Measurements from ENCODE around the gene FGFR3. TPM values are rescaled to one million over a fixed set of nuclear protein-coding genes. Genes with fewer than 3 reads are reported as not detected.

FGFR3 gene
- total RNA-seq (2022; extraction: Qiagen RNA extraction; ENCODE audit: low read depth), result 1.2 to 3.1 TPM (median 2.8 TPM) in 5 replicates

GRCh38 chr4:1792832-1793495 is at the start of gene FGFR3:
Gene FGFR3, plus strand, starts transcription at chr4:1793293. Its CDS starts 642 bp downstream, at chr4:1793935.

GRCh38 chr4:1856071-1856942 is 63.2 kb downstream of the FGFR3 start, which contains the start of gene LETM1:
Gene LETM1, minus strand, starts transcription at chr4:1856156. Its CDS starts 206 bp downstream, at chr4:1855950.

Other genes starting within 250 kb of the FGFR3 start
- gene FAM53A, start 109.0 kb upstream of the FGFR3 start, total RNA-seq (2022; extraction: Qiagen RNA extraction; ENCODE audit: low read depth), result 0.87 to 1.5 TPM (median 1.1 TPM) in 5 replicates
- 68.5 to 72.2 TPM (median 71.6 TPM) in 5 replicates for gene SLBP, start 81.0 kb upstream of the FGFR3 start, total RNA-seq (2022; extraction: Qiagen RNA extraction; ENCODE audit: low read depth)
- gene TMEM129, start 72.0 kb upstream of the FGFR3 start, total RNA-seq (2022; extraction: Qiagen RNA extraction; ENCODE audit: low read depth), result 16.8 to 26.5 TPM (median 23.4 TPM) in 5 replicates
- 76.1 to 94.4 TPM (median 88.2 TPM) in 5 replicates for gene TACC3, start 71.8 kb upstream of the FGFR3 start, total RNA-seq (2022; extraction: Qiagen RNA extraction; ENCODE audit: low read depth)
- 25.0 to 31.7 TPM (median 28.9 TPM) in 5 replicates for gene LETM1, start 62.9 kb downstream of the FGFR3 start, total RNA-seq (2022; extraction: Qiagen RNA extraction; ENCODE audit: low read depth)
- gene NSD2, start 78.1 kb downstream of the FGFR3 start, total RNA-seq (2022; extraction: Qiagen RNA extraction; ENCODE audit: low read depth), result 37.8 to 46.7 TPM (median 42.9 TPM) in 5 replicates
- 18.2 to 24.0 TPM (median 22.6 TPM) in 5 replicates for gene NELFA, start 215.7 kb downstream of the FGFR3 start, total RNA-seq (2022; extraction: Qiagen RNA extraction; ENCODE audit: low read depth)

Data from A549 treated with GW870086 at 1 μM for 4 hours (cell line).